GM23248 (cell line): ENCODE measurements around the gene TNRC6C. TPM values are rescaled to one million over a fixed set of nuclear protein-coding genes. Genes with fewer than 3 reads are reported as not detected.
A peak's percentile ranks its signal among the peaks of the same experiment; 100 is the strongest.

Experiments
- DNase-seq: peaks from one replicate; pipeline ENCODE4 v3.0.0-alpha.2; 2015
- H2AFZ ChIP-seq: fragments of 200-600 bp; sonication (generic); 2 replicates; pipeline ENCODE4 v1.6.1; 2016; ENCODE audit warnings: antibody characterized with exemption
- H3F3A ChIP-seq: fragments of 200-600 bp; sonication (generic); 2 replicates; pipeline ENCODE4 v1.6.1; 2016; ENCODE audit warnings: mild to moderate bottlenecking, antibody characterized with exemption, mixed run types; ENCODE audit not compliant: insufficient read depth
- H3K27ac ChIP-seq: fragments of 200-600 bp; sonication (generic); 2 replicates; pipeline ENCODE4 v1.5.1; 2016; ENCODE audit warnings: mild to moderate bottlenecking
- H3K27me3 ChIP-seq: fragments of 200-600 bp; sonication (generic); replicated peaks from 2 replicates; pipeline ENCODE4 v1.6.1; 2016; ENCODE audit warnings: mild to moderate bottlenecking; ENCODE audit not compliant: insufficient read depth
- H3K36me3 ChIP-seq: fragments of 200-600 bp; sonication (generic); 2 replicates; pipeline ENCODE4 v1.6.1; 2016; ENCODE audit warnings: low read depth, mild to moderate bottlenecking
- H3K4me1 ChIP-seq: fragments of 200-600 bp; sonication (generic); 2 replicates; pipeline ENCODE4 v1.6.1; 2016; ENCODE audit warnings: mild to moderate bottlenecking; ENCODE audit not compliant: insufficient read depth
- H3K4me2 ChIP-seq: fragments of 200-600 bp; sonication (generic); one replicate; pipeline ENCODE4 v1.6.1; 2016; ENCODE audit warnings: mild to moderate bottlenecking; ENCODE audit not compliant: unreplicated experiment
- H3K4me3 ChIP-seq: fragments of 200-600 bp; sonication (generic); 2 replicates; pipeline ENCODE4 v1.5.1; 2016; ENCODE audit warnings: mild to moderate bottlenecking
- H3K79me2 ChIP-seq: fragments of 200-600 bp; sonication (generic); 2 replicates; pipeline ENCODE4 v1.6.1; 2016; ENCODE audit warnings: mild to moderate bottlenecking; ENCODE audit not compliant: insufficient read depth
- H3K9ac ChIP-seq: fragments of 200-600 bp; sonication (generic); 2 replicates; pipeline ENCODE4 v1.6.1; 2016; ENCODE audit warnings: mild to moderate bottlenecking
- H3K9me2 ChIP-seq: fragments of 200-600 bp; sonication (generic); 2 replicates; pipeline ENCODE4 v1.6.1; 2016; ENCODE audit warnings: mixed run types, mild to moderate bottlenecking, moderate library complexity; ENCODE audit not compliant: insufficient read depth
- H3K9me3 ChIP-seq: fragments of 200-600 bp; sonication (generic); one replicate; pipeline ENCODE4 v1.6.1; 2017; ENCODE audit warnings: low read depth
- H4K20me1 ChIP-seq: fragments of 200-600 bp; sonication (generic); 2 replicates; pipeline ENCODE4 v1.6.0; 2016; ENCODE audit not compliant: insufficient read depth
- EZH2 ChIP-seq: fragments of 200-600 bp; sonication (generic); IDR thresholded peaks from 2 replicates; pipeline ENCODE4 v1.6.1; 2018; ENCODE audit warnings: antibody characterized with exemption, mild to moderate bottlenecking; ENCODE audit not compliant: insufficient read depth, poor library complexity, severe bottlenecking
- EZH2phosphoT487 ChIP-seq: fragments of 200-600 bp; sonication (generic); IDR thresholded peaks from 2 replicates; pipeline ENCODE4 v1.6.1; 2018; ENCODE audit warnings: antibody characterized with exemption, moderate library complexity, mild to moderate bottlenecking, low read depth; ENCODE audit not compliant: insufficient read depth
- WGBS, 2 experiments: methylation state at CpG; one replicate each; pipeline ENCODE4 v1.1.6; 2015 to 2017; ENCODE audit warnings: low lambda C conversion rate in 2 of 2, low coverage in 1 of 2; ENCODE audit errors: missing lambda C conversion rate in 2 of 2; 5-methylcytosine and 5-hydroxymethylcytosine counted together
- in situ Hi-C: fragments of 300-500 bp; cut with MboI; formaldehyde crosslinking; loops from 2 replicates; pipeline ENCODE4 v1.15.0; 2020
- polyA plus RNA-seq: library from polyadenylated mRNA; unstranded; fragments of >200 nt; fragmentation: Nextera tagmentation; extraction: Ambion mirVana; gene quantifications from 2 replicates; pipeline ENCODE4 v1.2.1, GENCODE V29; 2016
- total RNA-seq: library from RNA; depleted of rRNA; stranded (reverse); fragments of >200 nt; shearing (Covaris generic); gene quantifications from 2 replicates; pipeline ENCODE4 v1.2.3, GENCODE V29; 2014

Gene TNRC6C
- total and polyA plus RNA-seq, 2 experiments from 2014 or later: 2.3 TPM

GRCh38 chr17:78041386-78042179 lies 83.1 kb downstream of the TNRC6C start:
- in situ Hi-C loops: no loop called here
- no peaks in the 10 kb centered on the region for H4K20me1 ChIP-seq
- 34 to 36% methylated on average over 6 of the region's 6 CpGs for WGBS, 2 experiments
- H3K79me2 ChIP-seq: peaks cover 25% of the 10 kb centered on the region
- TF ChIP-seq EZH2 (no peak), EZH2phosphoT487 (no peak)
- H3K9me3 ChIP-seq: no peaks in the 10 kb centered on the region
- peak overlapping the region; percentile 92 for H3K27ac ChIP-seq
- peaks cover 18% of the 10 kb centered on the region for H3F3A ChIP-seq
- H3K9me2 ChIP-seq: no peaks in the 10 kb centered on the region
- DNase-seq: peak; percentile 37
- no peaks in the 10 kb centered on the region for H3K27me3 ChIP-seq
- no peaks in the 10 kb centered on the region for H3K36me3 ChIP-seq
- H3K4me1 ChIP-seq: peaks cover 16% of the 10 kb centered on the region; the same call in 1 of the 2 replicates
- peak overlapping the region; percentile 91 for H3K4me2 ChIP-seq
- H3K4me3 ChIP-seq: peak overlapping the region; percentile 85
- peak overlapping the region; percentile 92 for H3K9ac ChIP-seq
- H2AFZ ChIP-seq: peak overlapping the region; percentile 97

DNA sequence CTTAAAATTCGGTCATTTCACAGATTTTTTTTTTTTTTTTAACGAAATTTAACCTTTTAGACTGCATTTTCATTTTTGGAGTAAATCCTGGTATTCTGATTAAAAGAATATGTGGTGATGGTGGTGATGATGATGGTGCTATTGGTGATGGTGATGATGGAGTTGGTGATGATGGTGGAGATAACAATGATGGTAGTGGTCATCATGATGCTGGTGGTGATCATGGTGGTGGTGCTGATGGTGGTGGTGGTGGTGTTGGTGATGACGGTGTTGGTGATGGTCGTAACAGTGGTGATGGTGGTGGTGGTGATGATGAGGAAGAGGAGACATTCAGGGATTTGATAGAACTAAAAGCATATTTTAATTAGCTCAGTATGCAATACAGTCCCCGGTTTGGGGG lies 84.0 kb downstream of the TNRC6C start:
- H3K4me2 ChIP-seq: no peak overlapping the region
- in situ Hi-C loops: no loop called here
- 96 to 99% methylated on average over 5 of the region's 5 CpGs for WGBS, 2 experiments
- H3K79me2 ChIP-seq: peaks cover 25% of the 10 kb centered on the region
- no peaks in the 10 kb centered on the region for H3K36me3 ChIP-seq
- no peaks in the 10 kb centered on the region for H3K9me2 ChIP-seq
- H3K9ac ChIP-seq: no peak overlapping the region
- H3K9me3 ChIP-seq: no peaks in the 10 kb centered on the region
- H3K27me3 ChIP-seq: no peaks in the 10 kb centered on the region
- peaks cover 16% of the 10 kb centered on the region; the same call in 1 of the 2 replicates for H3K4me1 ChIP-seq
- peaks cover 18% of the 10 kb centered on the region for H3F3A ChIP-seq
- no peaks in the 10 kb centered on the region for H4K20me1 ChIP-seq
- no peak overlapping the region for H3K27ac ChIP-seq
- no peak overlapping the region for H3K4me3 ChIP-seq
- DNase-seq: no peak
- TF ChIP-seq EZH2phosphoT487 (no peak), EZH2 (no peak)
- H2AFZ ChIP-seq: no peak overlapping the region; the same call in 1 of the 2 replicates

DNA sequence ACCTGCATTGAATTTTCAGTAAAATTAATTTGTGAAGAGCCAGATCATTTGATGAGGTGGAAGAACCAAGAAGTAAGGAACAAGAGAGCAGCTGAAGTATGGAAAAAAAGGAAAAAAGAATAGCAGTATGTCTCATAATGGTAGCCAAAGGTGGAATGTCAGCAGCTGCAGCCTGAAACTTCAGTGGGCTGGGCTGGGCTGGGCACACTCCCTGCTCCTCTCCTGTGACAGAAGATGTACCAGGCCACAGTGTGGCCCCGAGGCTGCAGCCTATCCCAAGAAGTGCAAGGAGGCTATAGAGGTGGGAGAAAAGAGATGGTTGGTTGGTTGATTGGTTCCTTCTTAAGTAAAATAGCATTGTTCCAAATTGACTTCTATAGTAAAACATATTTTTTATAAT lies 84.5 kb downstream of the TNRC6C start:
- no peak overlapping the region for H3K9ac ChIP-seq
- WGBS, 2 experiments: 88 to 95% methylated on average over 1 of the region's 1 CpG

GRCh38 chr17:78044280-78044835 lies 85.9 kb downstream of the TNRC6C start:
- 0 out of 2 replicates have a peak, but pooled peaks cover 5% of the 10 kb centered on the region for H4K20me1 ChIP-seq
- in situ Hi-C loops: no loop called here
- TF ChIP-seq EZH2phosphoT487 (no peak), EZH2 (no peak)
- H3K4me3 ChIP-seq: no peak overlapping the region
- no peaks in the 10 kb centered on the region for H3K9me2 ChIP-seq
- no peak overlapping the region for H3K9ac ChIP-seq
- no peaks in the 10 kb centered on the region for H3K27me3 ChIP-seq
- no peak overlapping the region for H3K27ac ChIP-seq
- H3K36me3 ChIP-seq: no peaks in the 10 kb centered on the region
- WGBS, 2 experiments: 92% methylated on average over 3 of the region's 3 CpGs
- DNase-seq: no peak
- H3K4me2 ChIP-seq: no peak overlapping the region
- H3K79me2 ChIP-seq: peaks cover 25% of the 10 kb centered on the region
- H3K9me3 ChIP-seq: no peaks in the 10 kb centered on the region
- peaks cover 18% of the 10 kb centered on the region for H3F3A ChIP-seq
- peaks cover 16% of the 10 kb centered on the region; the same call in 1 of the 2 replicates for H3K4me1 ChIP-seq
- no peak overlapping the region for H2AFZ ChIP-seq

More for the DNA sequence above, 84.5 kb downstream of the TNRC6C start:
- H2AFZ ChIP-seq: no peak overlapping the region
- H3K27me3 ChIP-seq: no peaks in the 10 kb centered on the region
- H3K27ac ChIP-seq: no peak overlapping the region
- no peaks in the 10 kb centered on the region for H3K9me3 ChIP-seq
- DNase-seq: no peak
- no peak overlapping the region for H3K4me3 ChIP-seq
- no peak for TF ChIP-seq EZH2
- no peak for TF ChIP-seq EZH2phosphoT487
- H3K4me2 ChIP-seq: no peak overlapping the region
- H3K79me2 ChIP-seq: peaks cover 25% of the 10 kb centered on the region
- H3K9me2 ChIP-seq: no peaks in the 10 kb centered on the region
- H3K4me1 ChIP-seq: peaks cover 16% of the 10 kb centered on the region; the same call in 1 of the 2 replicates
- 0 out of 2 replicates have a peak, but pooled peaks cover 2% of the 10 kb centered on the region for H4K20me1 ChIP-seq
- H3F3A ChIP-seq: peaks cover 18% of the 10 kb centered on the region
- in situ Hi-C loops: no loop called here
- no peaks in the 10 kb centered on the region for H3K36me3 ChIP-seq
